NB4 (cell line): ENCODE data around the gene MBNL2.

Experiments
- DNase-seq: peaks from one replicate; pipeline ENCODE4 v3.0.0; 2010; ENCODE audit warnings: low read depth
- H3K4me3 ChIP-seq: one replicate; pipeline ENCODE4 v1.5.1; 2011; ENCODE audit warnings: mild to moderate bottlenecking, low read depth, low read length, moderate library complexity
- MAX ChIP-seq: IDR thresholded peaks from 2 replicates; pipeline ENCODE4 v1.6.1; 2011; ENCODE audit warnings: low read depth, low read length
- MYC ChIP-seq: IDR thresholded peaks from 2 replicates; pipeline ENCODE4 v1.6.1; 2011; ENCODE audit warnings: low read depth, low read length
- POLR2A ChIP-seq: IDR thresholded peaks from 2 replicates; pipeline ENCODE4 v1.6.1; 2011; ENCODE audit warnings: mild to moderate bottlenecking; ENCODE audit not compliant: insufficient read length; ENCODE audit errors: extremely low read depth
- TF ChIP-seq, protein P1 (sequence below): IDR thresholded peaks from one replicate; pipeline ENCODE4 v1.5.1; 2012; ENCODE audit warnings: low read depth, low read length

Gene MBNL2

DNA sequence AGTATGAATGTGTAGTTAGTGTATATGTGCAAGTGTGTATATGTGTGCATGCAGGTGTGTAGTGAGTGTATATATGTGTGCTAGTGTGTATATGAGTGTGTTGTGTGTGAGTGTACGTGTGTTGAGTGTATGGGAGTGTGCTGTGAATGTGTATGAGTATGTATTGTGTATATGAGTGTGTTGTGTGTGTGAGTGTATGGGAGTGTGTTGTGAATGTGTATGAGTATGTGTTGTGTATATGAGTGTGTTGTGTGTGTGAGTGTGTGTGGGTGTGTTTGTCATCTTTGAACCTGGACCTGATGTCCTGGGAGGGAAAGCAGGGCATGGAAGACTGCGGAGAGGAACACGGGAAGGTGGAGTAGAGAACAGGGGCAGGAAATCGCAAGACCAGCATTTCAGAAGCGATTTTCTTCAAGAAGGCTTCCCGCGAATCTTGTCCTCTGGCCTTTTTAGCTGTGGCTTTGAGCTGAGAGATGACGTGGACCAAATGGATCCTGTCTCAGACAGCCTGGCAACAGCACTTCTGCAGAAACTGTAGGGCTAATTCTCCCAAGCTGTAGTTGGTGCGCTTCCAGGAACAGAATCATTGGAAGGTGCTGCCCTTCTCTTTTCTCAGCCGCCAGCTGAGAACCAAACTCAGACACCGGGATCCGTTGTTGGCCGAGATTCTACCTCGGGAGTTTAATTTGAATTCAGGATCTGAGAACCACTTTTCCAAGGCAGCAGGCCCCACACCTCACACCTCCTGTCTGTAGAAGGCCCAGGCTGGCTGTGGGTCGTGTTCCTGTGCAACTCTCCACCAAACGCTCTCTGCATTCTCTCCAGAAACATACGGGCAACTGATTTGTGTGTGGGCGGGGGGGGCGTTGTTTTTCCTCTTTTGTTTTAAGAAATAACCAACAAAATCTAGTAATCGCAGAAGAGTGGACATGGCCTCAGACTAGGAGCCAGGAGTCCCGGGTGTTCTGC, 117.2 kb downstream of the MBNL2 start:
- TF ChIP-seq POLR2A: no peak
- TF ChIP-seq MYC: no peak
- TF ChIP-seq, protein P1, sequence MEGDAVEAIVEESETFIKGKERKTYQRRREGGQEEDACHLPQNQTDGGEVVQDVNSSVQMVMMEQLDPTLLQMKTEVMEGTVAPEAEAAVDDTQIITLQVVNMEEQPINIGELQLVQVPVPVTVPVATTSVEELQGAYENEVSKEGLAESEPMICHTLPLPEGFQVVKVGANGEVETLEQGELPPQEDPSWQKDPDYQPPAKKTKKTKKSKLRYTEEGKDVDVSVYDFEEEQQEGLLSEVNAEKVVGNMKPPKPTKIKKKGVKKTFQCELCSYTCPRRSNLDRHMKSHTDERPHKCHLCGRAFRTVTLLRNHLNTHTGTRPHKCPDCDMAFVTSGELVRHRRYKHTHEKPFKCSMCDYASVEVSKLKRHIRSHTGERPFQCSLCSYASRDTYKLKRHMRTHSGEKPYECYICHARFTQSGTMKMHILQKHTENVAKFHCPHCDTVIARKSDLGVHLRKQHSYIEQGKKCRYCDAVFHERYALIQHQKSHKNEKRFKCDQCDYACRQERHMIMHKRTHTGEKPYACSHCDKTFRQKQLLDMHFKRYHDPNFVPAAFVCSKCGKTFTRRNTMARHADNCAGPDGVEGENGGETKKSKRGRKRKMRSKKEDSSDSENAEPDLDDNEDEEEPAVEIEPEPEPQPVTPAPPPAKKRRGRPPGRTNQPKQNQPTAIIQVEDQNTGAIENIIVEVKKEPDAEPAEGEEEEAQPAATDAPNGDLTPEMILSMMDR: no peak
- TF ChIP-seq MAX: no peak
- no peak for DNase-seq
- H3K4me3 ChIP-seq: no peak overlapping the region

DNA sequence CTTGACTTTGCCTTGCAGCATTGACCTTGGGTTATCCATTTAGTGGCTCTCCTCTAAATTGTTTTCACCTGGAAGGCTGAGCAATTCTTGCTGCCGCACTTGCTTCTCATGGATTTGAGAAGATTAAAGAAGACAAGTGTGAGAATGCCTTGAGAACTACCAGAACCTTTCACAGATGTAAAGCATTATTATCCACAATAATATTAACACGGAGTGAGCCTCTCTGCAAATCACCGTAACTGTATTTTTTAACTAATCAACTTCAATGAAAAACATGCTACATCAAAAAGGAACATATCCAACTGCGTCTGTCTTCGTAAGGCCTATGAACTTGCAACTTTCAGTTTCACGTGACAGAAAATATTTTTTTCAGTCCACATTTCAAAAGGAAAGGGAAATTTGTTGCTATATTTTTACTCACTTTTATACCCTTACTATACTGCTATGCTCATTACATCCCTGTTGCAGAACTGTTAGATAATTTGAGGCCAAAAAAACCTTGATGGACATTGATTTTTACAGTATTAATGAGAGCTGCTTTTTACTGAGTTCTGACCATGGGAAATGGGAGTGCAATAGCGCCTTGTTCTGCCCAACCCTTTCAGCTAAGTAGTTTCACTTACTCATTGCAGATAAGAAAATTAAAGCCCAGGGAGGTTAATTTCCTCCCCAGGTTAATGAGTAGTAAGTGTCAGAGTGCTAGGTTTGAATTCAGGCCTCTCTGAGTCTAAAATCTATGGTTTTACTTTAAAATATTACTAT, 118.0 kb downstream of the MBNL2 start:
- no peak for TF ChIP-seq POLR2A
- TF ChIP-seq, protein P1: no peak
- no peak for TF ChIP-seq MAX
- no peak for TF ChIP-seq MYC
- no peak overlapping the region for H3K4me3 ChIP-seq
- DNase-seq: no peak

DNA sequence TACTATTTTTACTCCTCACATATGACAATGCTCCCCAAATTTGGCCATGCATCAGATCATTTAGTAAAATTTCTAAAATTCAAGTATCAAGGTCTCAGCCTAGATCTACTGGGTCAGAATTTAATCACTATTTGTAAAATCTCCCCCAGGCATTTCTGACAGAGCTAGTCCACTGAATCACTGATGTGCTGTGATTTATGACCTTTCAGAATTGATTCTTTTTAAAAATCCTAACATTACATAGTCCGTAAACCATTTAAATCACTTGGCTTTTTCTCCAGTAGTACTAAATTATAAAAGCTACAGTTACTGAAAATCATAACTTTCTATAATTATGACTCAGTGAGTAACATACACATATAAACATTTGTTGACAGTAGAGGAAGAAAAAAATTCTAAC, 119.0 kb downstream of the MBNL2 start:
- no peak for TF ChIP-seq MAX
- no peak for TF ChIP-seq MYC
- TF ChIP-seq POLR2A: no peak
- TF ChIP-seq, protein P1: no peak
- no peak for DNase-seq
- no peak overlapping the region for H3K4me3 ChIP-seq

GRCh38 chr13:97342136-97342535, 120.0 kb downstream of the MBNL2 start:
- H3K4me3 ChIP-seq: no peak overlapping the region
- TF ChIP-seq POLR2A (no peak), MAX (no peak), MYC (no peak)
- TF ChIP-seq, protein P1: no peak
- no peak for DNase-seq

- no peak for DNase-seq
- H3K4me3 ChIP-seq: no peak overlapping the region
- TF ChIP-seq POLR2A: no peak
- no peak for TF ChIP-seq MYC
- TF ChIP-seq, protein P1: no peak
- TF ChIP-seq MAX: no peak
Measured at GRCh38 chr13:97342936-97343335, 120.8 kb downstream of the MBNL2 start.
